ENCODE data around the gene NAT14. TPM values are rescaled to one million over a fixed set of nuclear protein-coding genes. Genes with fewer than 3 reads are reported as not detected.

NAT14 gene
- total RNA-seq, 1 experiment from 2014 or later = 93.1 TPM

- in situ Hi-C loops (cut with HindIII; ENCODE audit: low pct_unique_long_range_greater_than_20kb, low sequenced_read_pairs) (no loop called here), intact Hi-C loops (cut with micrococcal nuclease; ENCODE audit: unreplicated experiment) (no loop called here)
- no peak overlapping the region for H3K4me3 ChIP-seq (ENCODE audit: low read depth in 2 of 2, low read length in 2 of 2)
- ChIA-PET CTCF (interaction anchor here (0.7 to 1.4 kb wide), 2 partner anchors 14 to 33 kb away, joined by 3 to 6 read pairs; no protein-coding TSS in a partner anchor), POLR2A (no interaction called here)
- H3K27ac ChIP-seq (ENCODE audit: low read length) = no peak overlapping the region
- H3K36me3 ChIP-seq (ENCODE audit: control insufficient read depth, insufficient read depth, low read length) = 0 out of 2 replicates have a peak, but pooled peaks cover 3% of the 10 kb centered on the region
- H3K4me1 ChIP-seq (ENCODE audit: control insufficient read depth, insufficient read depth, low read length) = peaks cover 3% of the 10 kb centered on the region
- no TSS peak for BruUV-seq (replicated peaks)
- DNase-seq (ENCODE audit: low read depth, low spot score) (no peak), ATAC-seq (peak; percentile 55)
- TF ChIP-seq REST (IDR thresholded peaks at IDR 0.05; ENCODE audit: insufficient read depth in 1 of 2, low read depth in 2 of 2, low read length in 1 of 2) = no peak
- TF ChIP-seq SIN3A (IDR thresholded peaks at IDR 0.05; ENCODE audit: borderline replicate concordance, insufficient read depth, low read depth, low read length) = no peak
- TF ChIP-seq TCF7L2 (IDR thresholded peaks at IDR 0.05; ENCODE audit: low read depth, low read length) = no peak
- TF ChIP-seq POLR2AphosphoS5 (IDR thresholded peaks at IDR 0.05; ENCODE audit: low read depth, low read length) = no peak; the same call in 1 of the 2 replicates
- H3K9me3 ChIP-seq (ENCODE audit: control insufficient read depth, insufficient read depth, low read depth, low read length) = no peaks in the 10 kb centered on the region
- peaks cover 6% of the 10 kb centered on the region for H3K27me3 ChIP-seq (ENCODE audit: control insufficient read depth, insufficient read depth, low read length)
Observed at GRCh38 chr19:55452749-55453346, 32.1 kb upstream of the NAT14 start.

DNA sequence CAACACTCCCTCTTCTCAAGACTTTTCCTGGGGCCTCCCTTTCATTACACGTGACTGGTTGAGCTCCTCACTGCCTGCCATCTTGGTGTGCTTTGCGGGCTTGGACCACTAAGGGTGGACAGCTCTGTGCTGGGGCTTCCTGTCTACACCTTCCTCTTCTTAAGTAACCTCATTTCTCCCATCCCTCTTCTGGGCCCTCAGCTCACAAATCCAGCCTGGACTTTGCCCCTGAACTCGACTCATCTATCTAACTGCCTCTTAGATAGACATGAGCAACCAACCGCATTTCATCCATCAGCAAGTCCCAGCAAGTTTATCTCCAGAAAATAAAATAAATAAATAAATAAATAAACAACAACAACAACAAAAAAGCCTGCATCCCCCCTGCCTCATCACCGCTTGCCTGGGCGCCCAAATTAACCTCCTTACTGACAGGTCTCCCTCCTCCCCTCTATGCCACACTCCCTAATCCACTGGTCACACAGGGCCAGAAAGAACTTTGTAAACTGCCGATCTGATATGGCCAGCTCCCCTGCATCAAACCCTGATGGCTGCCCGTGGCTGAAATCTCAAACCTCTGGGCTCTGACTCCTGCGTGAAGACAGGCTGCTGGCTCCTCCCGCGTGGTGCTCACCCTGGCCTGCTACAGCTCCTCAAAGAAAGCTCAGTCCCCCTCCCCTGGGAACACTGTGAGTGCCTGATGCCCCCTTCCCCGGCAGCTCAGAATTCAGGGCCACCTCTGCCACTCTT lies 31.3 kb upstream of the NAT14 start:
- TF ChIP-seq SIN3A (IDR thresholded peaks at IDR 0.05; ENCODE audit: borderline replicate concordance, insufficient read depth, low read depth, low read length) (no peak), CTCF (IDR thresholded peaks at IDR 0.05) (no peak), REST (IDR thresholded peaks at IDR 0.05; ENCODE audit: insufficient read depth in 1 of 2, low read depth in 2 of 2, low read length in 1 of 2) (no peak), POLR2AphosphoS5 (IDR thresholded peaks at IDR 0.05; ENCODE audit: low read depth, low read length) (no peak), TCF7L2 (IDR thresholded peaks at IDR 0.05; ENCODE audit: low read depth, low read length) (no peak)
- H3K27me3 ChIP-seq (ENCODE audit: control insufficient read depth, insufficient read depth, low read length) = peaks cover 6% of the 10 kb centered on the region
- no peak overlapping the region for H3K27ac ChIP-seq (ENCODE audit: low read length)
- no peaks in the 10 kb centered on the region; the same call in 1 of the 2 replicates for H3K4me1 ChIP-seq (ENCODE audit: control insufficient read depth, insufficient read depth, low read length)
- in situ Hi-C loops (cut with HindIII; ENCODE audit: low pct_unique_long_range_greater_than_20kb, low sequenced_read_pairs) (no loop called here), intact Hi-C loops (cut with micrococcal nuclease; ENCODE audit: unreplicated experiment) (no loop called here)
- H3K9me3 ChIP-seq (ENCODE audit: control insufficient read depth, insufficient read depth, low read depth, low read length) = no peaks in the 10 kb centered on the region
- TSS peak; percentile 54 for BruUV-seq (replicated peaks)
- no peak for DNase-seq (ENCODE audit: low read depth, low spot score)
- CTCF ChIA-PET = interaction anchor here (0.6 to 1.4 kb wide), 3 partner anchors 14 to 70 kb away, joined by 3 to 6 read pairs (median 6); no protein-coding TSS in a partner anchor
- ATAC-seq = peak; percentile 11; the same call in 1 of the 2 replicates
- 0 out of 2 replicates have a peak, but pooled peaks cover 3% of the 10 kb centered on the region for H3K36me3 ChIP-seq (ENCODE audit: control insufficient read depth, insufficient read depth, low read length)
- H3K4me3 ChIP-seq (ENCODE audit: low read depth in 2 of 2, low read length in 2 of 2) = no peak overlapping the region
- POLR2A ChIA-PET = no interaction called here

All from Panc1 (cell line).